Panc1 (cell line): Measurements from ENCODE around the gene CKAP5.

Source experiments
- CTCF ChIP-seq: fragments of 450-650 bp; IDR thresholded peaks from 2 replicates; pipeline ENCODE4 v1.5.1; 2017; ENCODE audit warnings: mild to moderate bottlenecking
- POLR2AphosphoS5 ChIP-seq: IDR thresholded peaks from 2 replicates; pipeline ENCODE4 v1.6.1; 2012; ENCODE audit warnings: mild to moderate bottlenecking, low read depth, low read length, moderate library complexity

DNA sequence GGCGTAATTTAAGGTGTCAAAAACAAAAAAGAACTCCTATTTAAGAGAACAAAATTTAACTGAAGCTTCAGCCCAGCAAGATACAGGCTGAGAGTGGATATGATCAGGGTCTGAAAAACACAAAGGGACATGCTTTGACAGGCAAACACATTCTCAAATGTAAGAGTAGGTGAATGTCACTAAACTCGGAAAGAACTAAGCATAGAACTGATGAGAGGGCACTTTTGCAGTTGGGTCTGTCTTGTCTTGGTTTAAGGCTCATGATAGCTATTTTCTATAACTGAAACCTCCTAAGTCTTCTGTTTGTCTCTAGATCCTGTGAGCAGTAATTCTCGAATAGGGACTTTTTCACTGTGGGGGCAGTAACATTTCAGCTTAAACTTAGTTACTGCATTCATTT lies 100.1 kb downstream of the CKAP5 start:
- no peak for TF ChIP-seq CTCF
- TF ChIP-seq POLR2AphosphoS5 = no peak
